ENCODE results near the gene PRSS36.

The PRSS36 gene

DNA sequence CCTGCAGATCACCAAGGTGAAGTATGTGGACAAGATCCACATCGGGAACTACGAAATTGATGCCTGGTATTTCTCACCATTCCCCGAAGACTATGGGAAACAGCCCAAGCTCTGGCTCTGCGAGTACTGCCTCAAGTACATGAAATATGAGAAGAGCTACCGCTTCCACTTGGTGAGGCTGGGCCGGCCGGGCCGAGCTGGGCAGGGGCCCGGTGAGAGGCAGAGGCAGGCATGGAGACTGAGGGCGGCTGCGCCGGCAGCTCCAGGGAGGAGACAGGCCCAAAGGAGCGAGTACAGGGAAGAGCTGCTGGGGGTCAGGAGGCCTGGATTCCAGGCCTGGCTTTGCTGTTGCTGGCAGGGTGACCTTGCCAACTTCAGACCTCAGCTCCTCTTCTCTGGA, 22.7 kb downstream of the PRSS36 start:
- DNase-seq (ENCODE audit: low read depth in 2 of 2) = no peak

DNA sequence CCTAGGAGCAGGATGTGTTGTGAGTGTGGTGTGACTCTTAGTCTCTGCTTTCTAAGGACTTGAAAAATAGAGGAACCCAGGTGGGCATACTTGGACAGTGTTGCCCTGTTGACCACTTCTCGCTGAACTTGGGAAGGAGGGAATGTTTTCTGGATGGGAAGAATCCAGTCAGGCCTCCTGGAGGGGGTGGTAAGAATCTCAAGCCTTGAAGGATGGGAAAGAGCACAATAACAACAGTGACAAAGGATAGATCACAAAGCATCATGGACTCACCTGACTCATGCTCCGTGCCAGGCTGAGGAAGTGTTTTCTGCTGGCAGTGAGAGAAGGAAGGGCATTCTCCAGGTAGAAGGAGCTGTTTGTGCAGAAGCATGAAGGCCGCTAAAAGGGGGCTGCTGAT, 24.0 kb downstream of the PRSS36 start:
- DNase-seq (ENCODE audit: low read depth in 2 of 2) = no peak

DNA sequence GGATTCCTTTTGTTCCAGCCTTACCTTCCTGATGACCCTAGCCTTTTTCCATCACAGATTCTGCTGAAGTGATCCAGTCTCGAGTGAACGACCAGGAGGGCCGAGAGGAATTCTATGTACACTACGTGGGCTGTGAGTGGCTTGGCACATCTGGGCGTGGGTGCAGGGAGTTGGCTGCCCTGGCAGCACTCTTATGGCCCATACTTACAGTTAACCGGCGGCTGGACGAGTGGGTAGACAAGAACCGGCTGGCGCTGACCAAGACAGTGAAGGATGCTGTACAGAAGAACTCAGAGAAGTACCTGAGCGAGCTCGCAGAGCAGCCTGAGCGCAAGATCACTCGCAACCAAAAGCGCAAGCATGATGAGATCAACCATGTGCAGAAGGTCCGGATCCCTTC, 29.7 kb downstream of the PRSS36 start:
- no peak for DNase-seq (ENCODE audit: low read depth in 2 of 2)

DNA sequence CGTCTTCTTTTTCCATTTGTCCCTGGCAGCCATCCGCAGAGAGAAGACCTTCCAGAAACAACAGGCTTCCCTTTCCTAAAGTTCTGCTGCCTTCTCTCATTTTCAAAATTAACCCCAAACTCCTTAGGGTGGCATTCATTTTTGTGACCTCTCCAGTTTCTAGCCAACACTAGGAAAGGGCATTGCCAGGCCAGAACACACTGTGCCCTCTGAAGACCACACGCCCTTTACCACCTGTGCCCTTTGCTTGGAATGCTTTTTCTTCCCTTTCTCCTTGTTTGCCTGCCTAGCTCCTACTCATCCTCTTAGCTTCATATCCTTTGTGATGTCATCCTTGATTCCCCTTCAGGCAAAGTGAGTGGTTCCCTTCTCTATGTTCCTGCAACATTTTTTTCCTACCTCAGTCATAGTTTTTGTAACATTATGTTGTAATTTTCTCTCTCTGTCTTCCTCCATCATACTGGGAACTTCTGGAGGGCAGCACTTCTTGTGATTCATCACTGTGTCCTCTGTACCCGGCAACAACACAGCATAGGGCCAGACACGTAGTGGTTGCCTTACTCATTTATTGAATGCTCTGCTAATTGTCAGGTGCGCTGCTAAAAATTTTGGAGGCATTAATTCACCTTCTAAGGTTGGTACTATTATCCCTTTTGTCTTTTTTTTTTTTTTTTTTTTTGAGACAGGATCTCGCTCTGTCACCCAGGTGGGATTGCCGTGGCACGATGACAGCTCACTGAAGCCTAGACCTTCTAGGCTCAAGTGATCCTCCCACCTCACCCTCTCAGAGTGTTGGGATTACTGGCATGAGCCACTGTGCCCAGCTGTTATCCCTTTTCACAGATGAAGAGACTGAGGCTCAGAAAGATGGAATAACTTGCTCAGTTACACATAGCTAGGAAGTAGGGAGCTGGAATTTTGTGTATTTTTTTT, 31.4 kb downstream of the PRSS36 start:
- no peak for DNase-seq (ENCODE audit: low read depth in 2 of 2)

DNA sequence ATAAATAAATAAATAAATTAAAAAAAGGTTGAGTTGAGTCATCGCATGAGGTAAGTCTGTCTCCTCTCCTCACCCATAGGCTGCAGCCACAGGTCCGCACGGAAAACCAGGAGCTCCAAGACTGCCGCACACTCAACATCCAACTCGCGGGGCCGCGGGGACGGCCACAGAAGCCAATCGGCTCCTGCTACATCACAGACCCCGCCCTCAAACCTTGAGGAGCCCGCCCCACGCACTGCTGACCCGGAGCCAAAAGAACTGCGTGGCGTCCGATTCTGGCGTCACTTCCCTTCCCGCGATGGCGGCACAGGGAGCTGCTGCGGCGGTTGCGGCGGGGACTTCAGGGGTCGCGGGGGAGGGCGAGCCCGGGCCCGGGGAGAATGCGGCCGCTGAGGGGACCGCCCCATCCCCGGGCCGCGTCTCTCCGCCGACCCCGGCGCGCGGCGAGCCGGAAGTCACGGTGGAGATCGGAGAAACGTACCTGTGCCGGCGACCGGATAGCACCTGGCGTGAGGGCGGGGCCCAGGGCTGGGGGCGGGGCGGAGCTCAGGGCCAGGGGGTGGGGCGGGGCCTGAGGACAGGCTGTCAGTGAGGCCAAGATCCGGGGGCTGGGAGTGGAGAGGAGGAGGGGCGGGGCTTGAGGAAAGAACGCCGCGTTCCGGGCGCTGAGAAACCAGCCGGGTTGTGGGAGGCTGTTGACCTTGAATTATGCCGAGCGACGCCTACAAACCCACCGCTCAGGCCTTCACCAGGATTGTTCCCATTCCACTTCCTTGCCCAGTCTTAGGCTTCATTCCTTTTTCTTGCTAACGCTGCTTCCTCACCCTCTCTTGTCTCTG, 32.3 kb downstream of the PRSS36 start, which contains the start of gene KAT8:
TSS of gene KAT8 (plus strand) at position 281 of the 839 bp plus-strand sequence. CDS start at position 299, 18 bp downstream.
- DNase-seq (ENCODE audit: low read depth in 2 of 2) = peak; percentile 87 to 92

DNA sequence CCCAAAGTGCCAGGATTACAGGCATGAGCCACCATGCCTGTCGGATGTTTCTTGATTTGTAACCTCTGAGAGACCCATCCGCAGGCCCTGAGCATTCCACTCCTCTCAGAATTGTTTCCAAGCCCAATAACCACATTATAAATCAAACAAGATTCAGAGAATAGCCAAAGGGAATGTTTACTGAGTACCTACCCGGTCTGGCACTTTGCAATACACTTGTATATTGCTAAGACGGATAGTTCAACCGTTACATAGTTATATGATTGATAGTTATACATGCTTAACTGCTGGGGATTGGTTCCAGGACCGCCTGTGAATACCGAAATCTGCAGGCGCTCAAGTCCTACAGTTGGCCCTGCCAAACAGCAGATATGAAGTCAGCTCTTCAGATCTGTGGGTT, 35.4 kb downstream of the PRSS36 start:
- DNase-seq (ENCODE audit: low read depth in 2 of 2) = no peak

DNA sequence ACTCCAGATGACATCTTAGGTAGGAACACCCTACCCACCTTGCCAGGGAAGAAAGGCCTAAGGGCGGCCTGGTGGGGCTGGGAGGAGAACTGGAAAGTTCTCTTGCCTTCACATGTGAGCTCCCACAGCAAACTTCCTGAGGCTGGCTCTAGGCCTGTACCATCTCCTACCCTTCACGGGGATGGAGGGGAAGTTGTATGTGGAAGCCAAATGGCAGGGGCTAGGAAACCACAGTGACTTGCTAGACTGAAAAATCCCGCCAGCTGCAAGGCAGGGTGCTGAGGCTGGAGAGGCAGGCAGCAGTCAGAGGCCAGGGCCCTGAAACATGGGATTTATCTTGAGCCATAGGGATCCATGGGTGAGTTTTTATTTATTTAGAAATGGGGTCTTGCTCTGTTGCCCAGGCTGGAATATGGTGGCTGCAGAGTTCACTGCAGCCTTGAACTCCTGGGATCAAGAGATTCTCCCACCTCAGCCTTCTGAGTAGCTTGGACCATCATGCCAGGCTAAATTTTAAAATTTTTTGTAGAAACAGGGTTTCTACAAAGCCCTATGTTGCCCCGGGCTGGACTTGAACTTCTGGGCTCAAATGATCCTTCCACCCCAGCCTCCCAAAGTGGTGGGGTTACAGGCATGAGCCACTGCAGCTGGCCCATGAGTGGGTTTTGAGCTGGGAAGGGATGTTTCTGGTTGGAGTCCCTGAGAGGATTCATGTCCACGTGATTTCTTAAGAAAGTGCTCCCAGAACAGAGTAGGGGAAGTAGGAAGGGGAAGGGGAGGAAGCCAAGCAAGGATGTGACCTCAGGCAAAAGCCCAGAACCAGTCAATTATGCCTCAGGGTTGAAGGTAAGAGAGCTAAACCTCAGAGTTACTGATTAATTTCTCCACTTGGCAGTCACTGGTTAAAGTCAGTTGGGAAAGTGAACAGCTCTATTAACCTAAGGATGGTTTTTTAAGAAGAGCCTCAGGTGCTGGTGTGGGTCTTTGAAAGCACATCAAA, 36.4 kb downstream of the PRSS36 start:
- DNase-seq (ENCODE audit: low read depth in 2 of 2) = no peak

DNA sequence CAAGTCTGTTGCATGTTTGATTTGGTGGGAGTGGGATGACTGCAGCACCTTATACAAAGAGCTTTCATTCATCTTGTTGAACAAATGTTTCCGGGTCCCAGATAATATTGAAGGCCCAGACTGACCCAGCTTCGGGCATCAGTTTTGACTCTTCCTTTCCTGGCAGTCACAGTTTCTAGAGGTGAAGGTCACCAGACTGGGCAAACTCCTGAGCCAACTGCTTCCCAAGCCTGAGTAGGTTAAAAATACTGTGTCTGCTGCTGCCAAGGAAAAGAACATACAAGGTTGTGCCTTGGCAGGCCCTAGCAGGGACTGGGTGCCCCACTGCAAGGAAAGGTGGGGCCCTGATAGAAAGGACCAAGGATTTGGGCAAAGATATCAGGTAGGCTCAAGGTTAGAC, 37.2 kb downstream of the PRSS36 start:
- DNase-seq (ENCODE audit: low read depth in 2 of 2) = no peak

DNA sequence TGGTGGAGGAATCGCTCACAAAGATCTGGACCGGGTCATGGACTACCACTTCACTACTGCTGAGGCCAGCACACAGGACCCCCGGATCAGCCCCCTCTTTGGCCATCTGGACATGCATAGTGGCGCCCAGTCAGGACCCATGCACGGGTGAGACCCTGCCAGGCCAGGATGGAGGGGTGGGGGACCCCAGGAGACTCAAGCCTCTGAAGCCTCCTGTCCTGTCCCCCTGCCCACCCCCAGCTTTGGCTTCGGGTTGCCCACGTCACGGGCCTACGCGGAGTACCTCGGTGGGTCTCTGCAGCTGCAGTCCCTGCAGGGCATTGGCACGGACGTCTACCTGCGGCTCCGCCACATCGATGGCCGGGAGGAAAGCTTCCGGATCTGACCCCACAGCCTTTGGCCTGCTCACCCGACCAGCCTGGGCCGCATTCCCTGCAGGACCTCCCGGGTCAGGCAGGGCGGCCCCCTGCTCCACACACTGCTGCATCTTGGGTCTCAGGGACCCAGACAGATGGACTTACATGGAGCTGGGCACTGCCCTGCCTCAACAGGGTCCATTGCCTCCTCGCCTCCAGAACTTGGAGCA, 37.9 kb downstream of the PRSS36 start:
- DNase-seq (ENCODE audit: low read depth in 2 of 2) = no peak

DNA sequence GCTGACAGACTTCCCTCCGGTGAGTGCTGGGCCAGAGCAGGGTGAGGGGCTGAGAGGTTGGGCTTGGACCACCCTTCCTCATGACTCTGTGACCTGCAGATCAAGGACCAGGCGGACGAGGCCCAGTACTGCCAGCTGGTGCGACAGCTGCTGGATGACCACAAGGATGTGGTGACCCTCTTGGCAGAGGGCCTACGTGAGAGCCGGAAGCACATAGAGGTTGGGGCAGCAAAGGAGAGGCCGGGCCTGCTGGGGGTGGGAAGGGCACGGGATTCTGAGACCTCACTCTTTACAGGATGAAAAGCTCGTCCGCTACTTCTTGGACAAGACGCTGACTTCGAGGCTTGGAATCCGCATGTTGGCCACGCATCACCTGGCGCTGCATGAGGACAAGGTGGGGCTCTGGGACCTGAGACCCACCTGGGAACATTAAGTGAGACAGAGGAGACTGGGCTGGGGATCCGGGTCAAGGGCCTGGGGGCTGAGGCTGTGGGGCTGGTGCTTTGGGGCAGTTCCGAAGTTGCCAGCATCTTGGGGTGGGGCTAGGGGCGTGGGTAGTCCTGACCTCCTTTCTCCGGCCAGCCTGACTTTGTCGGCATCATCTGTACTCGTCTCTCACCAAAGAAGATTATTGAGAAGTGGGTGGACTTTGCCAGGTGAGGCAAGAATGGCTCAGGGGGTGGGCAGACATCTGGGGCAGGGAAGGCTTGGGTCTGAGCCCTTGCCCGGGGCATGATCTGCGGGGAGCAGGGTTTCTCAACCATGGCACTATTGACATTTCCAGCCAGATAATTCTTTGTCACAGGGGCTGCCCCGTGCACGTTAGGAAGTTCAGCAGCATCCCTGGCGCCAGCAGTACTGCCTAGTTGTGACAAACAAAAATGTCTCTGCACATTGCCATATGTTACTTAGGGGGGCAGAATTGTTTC, 39.5 kb downstream of the PRSS36 start:
- no peak for DNase-seq (ENCODE audit: low read depth in 2 of 2)

DNA sequence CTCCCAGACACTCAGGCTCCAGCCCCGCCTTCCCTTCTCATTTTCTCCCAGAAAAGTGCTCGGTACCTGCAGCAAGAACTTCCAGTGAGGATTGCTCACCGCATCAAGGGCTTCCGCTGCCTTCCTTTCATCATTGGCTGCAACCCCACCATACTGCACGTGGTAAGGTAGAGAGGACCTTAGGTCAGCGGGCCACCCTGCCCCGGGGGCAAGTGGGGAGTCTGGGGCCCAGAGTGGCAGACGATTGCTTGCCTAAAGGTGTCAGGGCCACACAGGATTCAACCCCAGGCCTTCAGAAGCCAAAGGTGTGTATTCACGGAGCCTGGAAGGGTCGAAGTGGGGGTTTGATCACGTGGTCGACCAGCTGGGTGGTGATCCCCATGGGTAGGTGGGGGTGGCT, 40.2 kb downstream of the PRSS36 start:
- no peak for DNase-seq (ENCODE audit: low read depth in 2 of 2)

DNA sequence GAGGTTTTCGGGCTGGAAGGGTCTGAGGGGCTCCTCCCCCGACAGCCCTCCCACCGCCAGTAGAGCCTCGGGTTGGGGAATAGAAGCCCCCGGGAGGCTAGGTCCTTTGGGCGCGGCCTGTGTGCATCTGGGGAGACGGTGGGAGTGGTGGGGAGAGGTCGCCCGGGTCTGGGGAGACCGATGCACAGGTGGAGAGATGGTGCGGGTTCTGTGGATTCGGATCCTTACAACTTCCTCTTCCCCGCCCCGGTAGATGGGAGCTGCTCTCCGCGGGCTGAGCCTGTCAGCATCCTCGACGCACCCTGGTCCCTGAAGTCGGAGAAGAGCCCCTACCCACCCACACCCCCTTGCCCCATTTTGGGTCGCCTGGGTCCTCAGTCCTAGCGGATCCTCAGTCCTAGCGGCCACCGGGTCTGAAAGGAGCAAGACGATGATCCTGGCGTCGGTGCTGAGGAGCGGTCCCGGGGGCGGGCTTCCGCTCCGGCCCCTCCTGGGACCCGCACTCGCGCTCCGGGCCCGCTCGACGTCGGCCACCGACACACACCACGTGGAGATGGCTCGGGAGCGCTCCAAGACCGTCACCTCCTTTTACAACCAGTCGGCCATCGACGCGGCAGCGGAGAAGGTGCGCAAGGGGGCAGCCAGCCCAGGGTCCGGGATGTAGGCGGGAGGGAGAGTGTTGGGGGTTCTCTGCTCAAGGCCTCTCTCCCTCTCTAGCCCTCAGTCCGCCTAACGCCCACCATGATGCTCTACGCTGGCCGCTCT, 40.9 kb downstream of the PRSS36 start:
- DNase-seq (ENCODE audit: low read depth in 2 of 2) = no peak

DNA sequence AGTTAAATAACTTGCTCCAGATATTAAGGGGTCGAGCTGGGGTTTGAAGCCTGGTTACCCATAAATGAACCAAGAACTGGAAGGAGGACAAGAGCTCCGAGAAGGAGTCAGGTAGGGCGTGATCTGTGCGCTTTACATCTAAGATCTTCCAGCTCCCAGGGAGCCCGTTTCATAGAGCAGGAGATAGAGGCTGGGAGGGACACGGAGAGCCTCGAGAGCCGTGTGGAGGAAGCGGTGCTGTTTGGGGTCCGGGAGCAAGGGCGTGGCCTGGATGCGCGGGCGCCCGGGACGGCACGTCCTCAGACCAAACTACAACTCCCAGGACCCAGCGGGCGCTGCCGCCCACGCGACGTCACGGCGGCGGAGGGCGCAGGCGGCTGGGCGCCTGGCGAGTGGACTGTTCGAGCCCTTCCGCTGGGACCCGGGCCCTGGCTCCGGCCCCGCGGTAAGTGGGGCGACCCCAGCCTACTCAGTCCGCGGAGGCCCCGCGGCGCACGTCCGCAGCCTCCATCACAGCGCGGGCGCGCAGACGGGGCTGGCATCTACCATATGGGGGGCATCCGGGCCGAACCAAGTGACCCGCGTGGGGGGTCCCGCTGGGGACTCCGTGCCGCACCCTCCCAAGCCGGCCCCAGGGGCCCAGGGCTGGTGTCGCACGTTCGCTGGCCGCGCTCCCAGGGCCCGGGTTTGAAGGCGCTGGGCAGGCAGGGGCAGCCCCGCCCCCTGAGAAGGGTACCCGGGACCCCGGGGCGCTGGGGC, 41.7 kb downstream of the PRSS36 start, which contains the start of gene BCKDK:
TSS of gene BCKDK (plus strand) at position 352 of the 759 bp plus-strand sequence. CDS start 838 bp downstream, outside the sequence.
- DNase-seq (ENCODE audit: low read depth in 2 of 2) = peak in 1 of 2 donors; percentile 40

DNA sequence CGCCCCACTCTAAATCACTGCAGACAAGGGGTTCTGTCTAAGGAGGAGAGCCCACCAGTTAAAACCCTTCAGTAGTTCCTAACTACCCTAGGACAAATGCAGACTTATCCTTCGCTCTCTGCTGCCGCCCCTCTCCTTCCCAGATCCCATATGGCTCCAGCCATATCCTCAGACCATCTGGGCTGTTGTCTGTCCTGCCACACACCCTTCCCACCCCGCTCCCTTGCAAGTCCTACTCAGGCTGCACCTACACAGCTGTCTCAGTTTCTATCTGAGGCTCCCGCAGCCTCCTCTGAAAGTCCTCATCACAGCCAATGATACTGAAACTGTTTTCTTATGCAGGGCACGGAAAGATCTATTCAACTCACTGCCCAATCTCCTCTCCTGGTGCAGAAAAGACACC, 42.4 kb downstream of the PRSS36 start:
- no peak for DNase-seq (ENCODE audit: low read depth in 2 of 2)

DNA sequence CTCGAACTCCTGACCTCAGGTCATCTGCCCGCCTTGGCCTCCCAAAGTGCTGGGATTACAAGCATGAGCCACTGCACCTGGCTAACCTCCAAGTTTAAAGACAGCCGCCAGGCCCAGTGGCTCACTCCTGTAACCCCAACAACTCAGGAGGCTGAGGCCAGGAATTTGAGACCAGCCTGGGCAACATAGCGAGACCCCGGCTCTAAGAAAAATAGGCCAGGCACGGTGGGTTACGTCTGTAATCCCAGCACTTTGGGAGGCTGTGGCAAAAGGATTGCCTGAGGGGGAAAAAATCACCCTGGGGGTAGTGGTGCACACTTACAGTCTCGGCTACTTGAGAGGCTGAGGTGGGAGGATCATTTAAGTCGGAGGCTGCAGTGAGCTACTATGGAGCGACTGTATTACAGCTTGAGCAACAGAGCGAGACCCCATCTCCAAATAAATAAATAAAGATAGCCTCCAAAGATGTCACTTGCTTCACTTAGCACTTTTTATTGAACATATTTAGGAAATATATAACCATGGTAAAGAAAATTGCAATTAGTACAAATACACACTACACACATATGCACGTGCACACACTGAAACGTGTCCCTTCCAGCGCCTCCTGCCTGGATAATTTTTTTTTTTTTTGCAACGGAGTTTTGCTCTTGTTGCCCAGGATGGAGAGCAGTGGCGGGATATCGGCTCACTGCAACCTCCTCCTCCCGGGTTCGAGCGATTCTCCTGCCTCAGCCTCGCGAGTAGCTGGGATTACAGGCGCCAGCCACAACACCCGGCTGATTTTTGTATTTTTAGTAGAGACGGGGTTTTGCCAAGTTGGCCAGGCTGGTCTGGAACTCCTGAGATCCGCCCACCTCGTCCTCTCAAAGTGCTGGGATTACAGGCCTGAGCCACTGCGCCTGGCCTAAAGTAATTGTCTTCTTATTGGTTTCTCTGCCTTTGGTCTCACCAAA, 43.1 kb downstream of the PRSS36 start:
- DNase-seq (ENCODE audit: low read depth in 2 of 2) = no peak

DNA sequence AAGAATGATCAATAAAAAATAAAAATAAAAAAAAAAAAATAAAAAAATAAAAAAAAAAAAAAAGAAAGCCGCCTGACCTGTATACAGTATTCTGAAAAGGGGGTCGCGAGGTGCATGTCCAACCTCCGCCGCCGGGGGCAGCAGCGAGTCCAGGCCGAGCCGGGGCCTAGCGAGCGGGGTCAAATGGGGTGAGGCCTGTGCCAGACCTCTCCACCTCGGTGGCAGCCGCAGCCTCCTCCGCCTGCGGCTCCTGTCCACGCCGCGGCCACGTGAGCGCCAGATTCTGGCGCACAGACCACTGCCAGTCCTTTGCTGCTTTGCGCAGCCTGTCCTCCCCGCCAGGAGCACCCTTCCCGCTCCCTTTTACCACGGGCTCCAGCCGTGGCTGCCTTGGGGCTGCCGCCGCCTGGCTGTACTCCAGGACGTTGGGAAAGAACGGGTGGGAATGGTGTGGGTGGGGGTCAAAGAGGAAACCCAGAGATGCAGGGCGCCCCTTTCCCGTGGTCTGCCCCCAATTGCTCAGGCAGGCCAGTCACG, 44.1 kb downstream of the PRSS36 start:
- DNase-seq (ENCODE audit: low read depth in 2 of 2) = peak; percentile 52 to 68
